Caco-2 (cell line): Measurements from ENCODE around the gene UQCRH. TPM values are rescaled to one million over a fixed set of nuclear protein-coding genes. Genes with fewer than 3 reads are reported as not detected.

ENCODE experiments used
- BruUV-seq: library from RNA; stranded (reverse); fragments of 400-500 nt; replicated peaks from 2 replicates; lab custom pipeline; 2021; lab: Mats Ljungman, UMichigan
- CTCF ChIA-PET: fragments of 300-600 bp; sonication (Branson Sonifier 250); formaldehyde crosslinking; loops from one replicate; lab custom pipeline; 2022; ENCODE audit warnings: antibody characterized with exemption; lab: Charles Lee
- POLR2A ChIA-PET: fragments of 300-600 bp; sonication (Branson Sonifier 250); formaldehyde crosslinking; loops from one replicate; lab custom pipeline; 2022; ENCODE audit warnings: antibody characterized with exemption; lab: Charles Lee
- DNase-seq, 2 experiments: peaks; one replicate each; pipeline versions ENCODE4 v3.0.0 to v3.0.0-alpha.2; 2020 to 2022
- H3K27me3 ChIP-seq: replicated peaks from 2 replicates; pipeline ENCODE4 v1.6.0; 2011; ENCODE audit warnings: low read length; ENCODE audit not compliant: control insufficient read depth, insufficient read depth
- H3K36me3 ChIP-seq: 2 replicates; pipeline ENCODE4 v1.5.1; 2011; ENCODE audit warnings: low read length; ENCODE audit not compliant: control insufficient read depth, insufficient read depth
- H3K4me1 ChIP-seq: fragments of 250-450 bp; sonication (Bioruptor Pico); 2 replicates; pipeline ENCODE4 v1.5.1; 2020; ENCODE audit warnings: mild to moderate bottlenecking
- H3K4me3 ChIP-seq: 2 replicates; pipeline ENCODE4 v1.5.1; 2011; ENCODE audit warnings: low read depth, mild to moderate bottlenecking, control low read depth, low read length
- H3K9me3 ChIP-seq: fragments of 250-450 bp; sonication (Bioruptor Pico); 2 replicates; pipeline ENCODE4 v1.5.1; 2020; ENCODE audit warnings: mild to moderate bottlenecking, moderate library complexity
- H3K27ac Mint-ChIP-seq: one replicate; pipeline ENCODE4 v1.8.0; 2022; ENCODE audit warnings: mixed read lengths; ENCODE audit not compliant: unreplicated experiment
- H3K27me3 Mint-ChIP-seq: one replicate; pipeline ENCODE4 v1.8.0; 2022; ENCODE audit warnings: mixed read lengths; ENCODE audit not compliant: insufficient read depth, unreplicated experiment
- H3K36me3 Mint-ChIP-seq: one replicate; pipeline ENCODE4 v1.8.0; 2022; ENCODE audit warnings: mild to moderate bottlenecking, mixed read lengths; ENCODE audit not compliant: insufficient read depth, unreplicated experiment
- H3K4me1 Mint-ChIP-seq: one replicate; pipeline ENCODE4 v1.8.0; 2022; ENCODE audit warnings: low read depth, mixed read lengths; ENCODE audit not compliant: unreplicated experiment
- H3K4me3 Mint-ChIP-seq: one replicate; pipeline ENCODE4 v1.8.0; 2022; ENCODE audit warnings: mild to moderate bottlenecking, moderate library complexity, mixed read lengths; ENCODE audit not compliant: unreplicated experiment
- H3K9me3 Mint-ChIP-seq: one replicate; pipeline ENCODE4 v1.8.0; 2022; ENCODE audit warnings: mixed read lengths; ENCODE audit not compliant: unreplicated experiment
- intact Hi-C: fragments of 100-400 bp; cut with micrococcal nuclease; formaldehyde crosslinking; loops from one replicate; pipeline ENCODE4 v1.10.0; 2022; ENCODE audit not compliant: unreplicated experiment
- total RNA-seq: library from RNA; stranded (reverse); gene quantifications from 2 replicates; pipeline ENCODE4 v1.2.3, GENCODE V29; 2022
- TF ChIP-seq, protein P1 (sequence below), 2 experiments: fragments of 200-600 bp in 1 of 2; IDR thresholded peaks; 1 replicate in 1 of 2; 2 replicates in 1 of 2; pipeline versions ENCODE4 v1.5.1 to v1.8.0; 2011 to 2022; ENCODE audit warnings: antibody characterized with exemption in 1 of 2, control low read depth in 1 of 2, inconsistent platforms in 1 of 2, low read depth in 1 of 2, low read length in 1 of 2, mild to moderate bottlenecking in 1 of 2, moderate library complexity in 1 of 2; ENCODE audit not compliant: insufficient read depth in 1 of 2, severe bottlenecking in 1 of 2, unreplicated experiment in 1 of 2

Gene UQCRH
- total RNA-seq, 1 experiment from 2014 or later, result 277 TPM

DNA sequence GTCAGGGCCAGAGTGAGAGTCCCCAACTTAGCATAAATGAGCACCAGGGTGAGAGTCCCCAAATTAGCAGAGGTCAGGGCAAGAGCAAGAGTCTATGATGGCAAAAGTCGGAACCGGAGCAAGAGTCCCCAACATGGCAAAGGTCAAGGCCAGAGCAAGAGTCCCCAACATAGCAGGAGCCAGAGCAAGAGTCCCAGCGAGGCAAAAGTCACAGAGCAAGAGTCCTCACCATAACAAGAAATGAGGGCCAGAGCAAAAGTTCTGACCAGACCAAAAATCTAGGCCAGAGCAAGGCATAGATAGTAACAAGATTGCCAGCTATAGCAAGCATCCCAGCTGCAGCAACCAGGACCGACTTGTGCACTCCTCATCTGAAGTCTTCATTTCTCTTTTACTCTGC is 40.2 kb downstream of the UQCRH start:
- no peaks in the 10 kb centered on the region for H3K9me3 ChIP-seq
- no peaks in the 10 kb centered on the region for H3K36me3 ChIP-seq
- no peak overlapping the region for H3K4me3 ChIP-seq
- Mint-ChIP-seq H3K4me1 (peaks cover 23% of the 10 kb centered on the region), H3K27me3 (no peaks in the 10 kb centered on the region), H3K36me3 (peaks cover 39% of the 10 kb centered on the region), H3K27ac (no peak overlapping the region), H3K9me3 (no peaks in the 10 kb centered on the region), H3K4me3 (no peak overlapping the region)
- no peaks in the 10 kb centered on the region for H3K4me1 ChIP-seq
- CTCF ChIA-PET, result interaction anchor here (1.0 kb wide), 1 partner anchor 10 kb away, joined by 3 read pairs; no protein-coding TSS in a partner anchor
- BruUV-seq, result no TSS peak
- TF ChIP-seq, protein P1, sequence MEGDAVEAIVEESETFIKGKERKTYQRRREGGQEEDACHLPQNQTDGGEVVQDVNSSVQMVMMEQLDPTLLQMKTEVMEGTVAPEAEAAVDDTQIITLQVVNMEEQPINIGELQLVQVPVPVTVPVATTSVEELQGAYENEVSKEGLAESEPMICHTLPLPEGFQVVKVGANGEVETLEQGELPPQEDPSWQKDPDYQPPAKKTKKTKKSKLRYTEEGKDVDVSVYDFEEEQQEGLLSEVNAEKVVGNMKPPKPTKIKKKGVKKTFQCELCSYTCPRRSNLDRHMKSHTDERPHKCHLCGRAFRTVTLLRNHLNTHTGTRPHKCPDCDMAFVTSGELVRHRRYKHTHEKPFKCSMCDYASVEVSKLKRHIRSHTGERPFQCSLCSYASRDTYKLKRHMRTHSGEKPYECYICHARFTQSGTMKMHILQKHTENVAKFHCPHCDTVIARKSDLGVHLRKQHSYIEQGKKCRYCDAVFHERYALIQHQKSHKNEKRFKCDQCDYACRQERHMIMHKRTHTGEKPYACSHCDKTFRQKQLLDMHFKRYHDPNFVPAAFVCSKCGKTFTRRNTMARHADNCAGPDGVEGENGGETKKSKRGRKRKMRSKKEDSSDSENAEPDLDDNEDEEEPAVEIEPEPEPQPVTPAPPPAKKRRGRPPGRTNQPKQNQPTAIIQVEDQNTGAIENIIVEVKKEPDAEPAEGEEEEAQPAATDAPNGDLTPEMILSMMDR (IDR thresholded peaks at IDR 0.05; ENCODE audit: insufficient read depth in 1 of 2, low read depth in 1 of 2, low read length in 1 of 2, severe bottlenecking in 1 of 2, unreplicated experiment in 1 of 2), result no peak
- DNase-seq, result no peak
- POLR2A ChIA-PET, result interaction anchor here (0.5 to 0.6 kb wide), 2 partner anchors 97 to 408 kb away, joined by 3 to 7 read pairs; no protein-coding TSS in a partner anchor
- H3K27me3 ChIP-seq, result no peaks in the 10 kb centered on the region
- intact Hi-C loops, result loop anchor here (10.0 kb wide), 1 partner anchor 59 kb away; no protein-coding TSS in a partner anchor

GRCh38 chr1:46344481-46344880 is 41.0 kb downstream of the UQCRH start:
- Mint-ChIP-seq H3K36me3 (peaks cover 42% of the 10 kb centered on the region), H3K4me1 (peaks cover 20% of the 10 kb centered on the region), H3K9me3 (no peaks in the 10 kb centered on the region), H3K4me3 (no peak overlapping the region), H3K27me3 (no peaks in the 10 kb centered on the region), H3K27ac (no peak overlapping the region)
- ChIA-PET POLR2A (interaction anchor here (0.5 kb wide), 1 partner anchor 97 kb away, joined by 7 read pairs; no protein-coding TSS in a partner anchor), CTCF (interaction anchor here (1.0 kb wide), 1 partner anchor 11 kb away, joined by 3 read pairs; no protein-coding TSS in a partner anchor)
- no peaks in the 10 kb centered on the region for H3K4me1 ChIP-seq
- no peaks in the 10 kb centered on the region for H3K27me3 ChIP-seq
- no peak overlapping the region for H3K4me3 ChIP-seq
- TF ChIP-seq, protein P1 (IDR thresholded peaks at IDR 0.05; ENCODE audit: insufficient read depth in 1 of 2, low read depth in 1 of 2, low read length in 1 of 2, severe bottlenecking in 1 of 2, unreplicated experiment in 1 of 2), result no peak
- no TSS peak for BruUV-seq
- intact Hi-C loops, result loop anchor here (10.0 kb wide), 1 partner anchor 60 kb away; no protein-coding TSS in a partner anchor
- no peaks in the 10 kb centered on the region for H3K36me3 ChIP-seq
- no peak for DNase-seq
- H3K9me3 ChIP-seq, result no peaks in the 10 kb centered on the region

DNA sequence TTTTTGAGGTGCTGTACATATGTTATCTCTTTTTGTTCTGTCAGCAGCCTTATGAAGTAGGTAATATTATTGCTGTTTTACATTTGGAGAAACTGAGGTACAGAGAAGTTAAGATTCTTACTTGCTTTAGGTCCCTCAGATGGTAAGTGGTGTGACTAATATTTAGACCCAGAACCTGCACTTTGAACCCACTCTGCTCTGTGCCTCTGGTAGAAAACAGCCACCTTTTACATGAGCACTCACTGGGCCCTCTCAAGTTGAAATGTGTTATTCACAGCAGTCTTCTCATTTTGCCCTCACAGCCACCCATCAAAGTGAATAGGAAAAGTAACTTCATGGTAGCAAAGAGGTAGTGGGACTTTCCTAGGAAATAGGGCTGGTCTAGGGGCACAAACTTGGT is 41.8 kb downstream of the UQCRH start:
- intact Hi-C loops, result loop anchor here (10.0 kb wide), 1 partner anchor 60 kb away; no protein-coding TSS in a partner anchor

More for the DNA sequence above, 41.8 kb downstream of the UQCRH start:
- H3K9me3 Mint-ChIP-seq, result no peaks in the 10 kb centered on the region
- no TSS peak for BruUV-seq
- TF ChIP-seq, protein P1 (IDR thresholded peaks at IDR 0.05; ENCODE audit: insufficient read depth in 1 of 2, low read depth in 1 of 2, low read length in 1 of 2, severe bottlenecking in 1 of 2, unreplicated experiment in 1 of 2), result no peak
- no peak overlapping the region for H3K27ac Mint-ChIP-seq
- no peak overlapping the region for H3K4me3 Mint-ChIP-seq
- H3K9me3 ChIP-seq, result no peaks in the 10 kb centered on the region
- H3K4me1 Mint-ChIP-seq, result peaks cover 20% of the 10 kb centered on the region
- H3K36me3 Mint-ChIP-seq, result peaks cover 48% of the 10 kb centered on the region
- H3K4me3 ChIP-seq, result no peak overlapping the region
- H3K27me3 Mint-ChIP-seq, result no peaks in the 10 kb centered on the region
- H3K4me1 ChIP-seq, result no peaks in the 10 kb centered on the region
- ChIA-PET CTCF (no interaction called here), POLR2A (no interaction called here)
- no peaks in the 10 kb centered on the region for H3K27me3 ChIP-seq
- H3K36me3 ChIP-seq, result no peaks in the 10 kb centered on the region
- DNase-seq, result no peak
